ENCODE data around the gene TDRD5. TPM values are rescaled to one million over a fixed set of nuclear protein-coding genes. Genes with fewer than 3 reads are reported as not detected.

The TDRD5 gene
- total RNA-seq, 1 donor, result not detected

- H3K4me3 ChIP-seq (ENCODE audit: low read depth, low read length), result no peak overlapping the region
- TF ChIP-seq CTCF (IDR thresholded peaks at IDR 0.05; ENCODE audit: insufficient read depth, low read length), result no peak
- DNase-seq (ENCODE audit: low read depth), result no peak
Observed at GRCh38 chr1:179598631-179599030, 7.0 kb downstream of the TDRD5 start.

- TF ChIP-seq CTCF (IDR thresholded peaks at IDR 0.05; ENCODE audit: insufficient read depth, low read length), result peak; percentile 37
- no peak overlapping the region for H3K4me3 ChIP-seq (ENCODE audit: low read depth, low read length)
- peak; percentile 21 for DNase-seq (ENCODE audit: low read depth)
Observed at GRCh38 chr1:179599623-179600249, 8.1 kb downstream of the TDRD5 start.

- no peak for DNase-seq (ENCODE audit: low read depth)
- H3K4me3 ChIP-seq (ENCODE audit: low read depth, low read length), result no peak overlapping the region
- TF ChIP-seq CTCF (IDR thresholded peaks at IDR 0.05; ENCODE audit: insufficient read depth, low read length), result no peak
Observed at GRCh38 chr1:179601093-179601492, 9.5 kb downstream of the TDRD5 start.

- TF ChIP-seq CTCF (IDR thresholded peaks at IDR 0.05; ENCODE audit: insufficient read depth, low read length), result no peak
- DNase-seq (ENCODE audit: low read depth), result no peak
- no peak overlapping the region for H3K4me3 ChIP-seq (ENCODE audit: low read depth, low read length)
Observed at GRCh38 chr1:179612361-179612760, 20.7 kb downstream of the TDRD5 start.

GRCh38 chr1:179630719-179631118 is 39.1 kb downstream of the TDRD5 start:
- no peak overlapping the region for H3K4me3 ChIP-seq (ENCODE audit: low read depth, low read length)
- DNase-seq (ENCODE audit: low read depth), result no peak
- TF ChIP-seq CTCF (IDR thresholded peaks at IDR 0.05; ENCODE audit: insufficient read depth, low read length), result no peak

- H3K4me3 ChIP-seq (ENCODE audit: low read depth, low read length), result no peak overlapping the region
- no peak for DNase-seq (ENCODE audit: low read depth)
- TF ChIP-seq CTCF (IDR thresholded peaks at IDR 0.05; ENCODE audit: insufficient read depth, low read length), result no peak
Observed at GRCh38 chr1:179632868-179633267, 41.2 kb downstream of the TDRD5 start.

Data from fibroblast of the aortic adventitia (primary cell).